Omental fat pad (tissue), 4 donors: ENCODE data around the gene UQCC2. TPM values are rescaled to one million over a fixed set of nuclear protein-coding genes. Genes with fewer than 3 reads are reported as not detected.

Experiments used
- ATAC-seq: fragments of 150-250 bp; one replicate; pipeline ENCODE4 v1.9.1; 2016; ENCODE audit warnings: mild to moderate bottlenecking, moderate library complexity; ENCODE audit not compliant: low FRiP score
- DNase-seq: peaks from one replicate; pipeline ENCODE4 v3.0.0-alpha.2; 2019; ENCODE audit warnings: low spot score
- total RNA-seq, 4 donors: library from RNA; depleted of rRNA; stranded (reverse); fragments of >200 nt; gene quantifications; one replicate each; pipeline ENCODE4 v1.1.0, GENCODE V29; 2016
- TF ChIP-seq, protein P1 (sequence below), 3 donors: fragments of 450-650 bp; IDR thresholded peaks; one replicate each; pipeline ENCODE4 v1.5.1; 2016 to 2017; ENCODE audit warnings: antibody characterized with exemption in 3 of 3, mild to moderate bottlenecking in 3 of 3, moderate library complexity in 2 of 3

UQCC2 gene
- total RNA-seq, 4 donors from 2014 or later, result 10.4 to 19.6 (median 15.5) TPM

DNA sequence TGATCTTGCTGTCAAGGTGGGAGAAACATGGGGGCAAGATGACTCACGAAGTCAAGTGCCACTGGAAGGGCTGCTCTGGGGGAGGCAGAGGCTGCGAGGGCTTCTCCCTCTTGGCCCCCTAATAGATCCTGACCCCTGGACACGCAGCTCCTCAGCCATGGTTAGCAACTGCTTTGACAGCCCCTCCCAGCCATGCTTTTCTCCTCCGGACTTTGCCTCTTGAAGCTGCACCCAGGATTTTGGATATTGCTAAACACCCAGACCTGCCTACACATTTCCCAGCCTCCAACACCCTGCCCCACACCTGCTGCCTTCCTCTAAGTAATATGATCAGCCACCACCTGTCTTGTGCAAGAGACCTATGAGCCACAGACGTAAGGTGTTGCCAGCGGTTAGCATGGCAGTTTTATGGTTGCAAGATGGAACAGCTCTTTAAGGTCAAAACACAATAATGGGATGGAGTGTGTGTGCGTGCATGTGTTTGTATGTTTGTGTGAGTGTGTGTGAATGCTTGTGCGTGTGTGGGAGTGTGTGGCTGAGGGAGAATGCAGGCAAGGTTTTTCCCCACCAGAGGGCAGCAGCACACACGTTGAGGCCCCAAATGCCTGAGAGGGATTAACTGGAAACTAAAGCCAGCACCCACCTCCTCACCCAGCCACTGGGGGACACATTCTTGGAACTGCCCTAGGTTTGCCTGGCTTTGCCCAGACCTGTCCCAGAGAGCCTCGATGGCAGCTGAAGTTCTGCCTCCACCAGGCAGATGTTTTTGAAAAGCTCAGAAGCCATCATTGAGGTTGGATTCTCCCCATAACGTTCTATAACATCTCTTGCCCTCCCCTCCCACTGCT is 32.7 kb upstream of the UQCC2 start:
- TF ChIP-seq, protein P1, sequence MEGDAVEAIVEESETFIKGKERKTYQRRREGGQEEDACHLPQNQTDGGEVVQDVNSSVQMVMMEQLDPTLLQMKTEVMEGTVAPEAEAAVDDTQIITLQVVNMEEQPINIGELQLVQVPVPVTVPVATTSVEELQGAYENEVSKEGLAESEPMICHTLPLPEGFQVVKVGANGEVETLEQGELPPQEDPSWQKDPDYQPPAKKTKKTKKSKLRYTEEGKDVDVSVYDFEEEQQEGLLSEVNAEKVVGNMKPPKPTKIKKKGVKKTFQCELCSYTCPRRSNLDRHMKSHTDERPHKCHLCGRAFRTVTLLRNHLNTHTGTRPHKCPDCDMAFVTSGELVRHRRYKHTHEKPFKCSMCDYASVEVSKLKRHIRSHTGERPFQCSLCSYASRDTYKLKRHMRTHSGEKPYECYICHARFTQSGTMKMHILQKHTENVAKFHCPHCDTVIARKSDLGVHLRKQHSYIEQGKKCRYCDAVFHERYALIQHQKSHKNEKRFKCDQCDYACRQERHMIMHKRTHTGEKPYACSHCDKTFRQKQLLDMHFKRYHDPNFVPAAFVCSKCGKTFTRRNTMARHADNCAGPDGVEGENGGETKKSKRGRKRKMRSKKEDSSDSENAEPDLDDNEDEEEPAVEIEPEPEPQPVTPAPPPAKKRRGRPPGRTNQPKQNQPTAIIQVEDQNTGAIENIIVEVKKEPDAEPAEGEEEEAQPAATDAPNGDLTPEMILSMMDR (IDR thresholded peaks at IDR 0.05), result peak in 1 of 3 donors; percentile 46
- DNase-seq (peak; percentile 63), ATAC-seq (peak; percentile 72)

DNA sequence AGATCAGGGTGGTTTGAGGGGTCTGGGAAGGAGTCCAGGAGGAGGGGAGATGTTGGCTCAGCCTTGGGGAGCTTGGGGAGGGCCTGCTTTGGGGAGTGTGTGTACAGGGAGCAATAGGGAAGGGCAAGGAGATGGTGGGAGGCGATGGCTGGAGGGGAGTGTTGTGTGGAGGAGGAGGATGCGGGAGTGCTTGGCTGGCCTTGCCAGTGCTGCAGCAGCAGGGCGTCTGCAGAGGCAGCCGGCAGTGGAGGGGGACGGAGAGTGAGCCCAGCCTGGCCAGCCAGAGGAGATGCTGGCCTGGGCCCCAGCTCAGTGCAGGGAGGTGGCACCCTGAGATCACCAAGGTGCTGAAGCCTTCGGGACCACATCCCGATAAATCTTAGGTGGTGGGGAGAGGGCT is 31.3 kb upstream of the UQCC2 start:
- TF ChIP-seq, protein P1 (IDR thresholded peaks at IDR 0.05), result no peak
- DNase-seq (no peak), ATAC-seq (peak; percentile 20)

DNA sequence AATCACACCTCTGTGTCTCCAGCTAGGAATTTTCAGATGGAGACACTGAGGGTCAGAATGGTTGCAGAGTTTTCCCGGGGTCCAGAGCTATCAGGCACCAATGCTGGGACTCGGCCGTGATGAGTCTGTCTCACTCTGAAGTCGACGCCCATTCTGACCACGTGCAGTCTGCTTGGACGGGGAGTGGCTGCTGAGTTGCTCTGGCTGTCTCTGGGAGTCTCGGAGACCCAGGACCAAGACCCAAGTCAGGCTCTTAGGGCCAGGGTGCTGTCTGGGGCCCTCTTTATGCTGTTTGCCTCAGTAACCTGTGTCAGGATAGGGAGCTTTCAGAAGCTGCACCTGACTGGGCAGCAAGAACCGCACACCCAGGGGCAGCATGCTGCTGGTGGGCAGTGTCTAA is 30.6 kb upstream of the UQCC2 start:
- no peak for DNase-seq
- TF ChIP-seq, protein P1 (IDR thresholded peaks at IDR 0.05), result no peak
- ATAC-seq, result no peak

DNA sequence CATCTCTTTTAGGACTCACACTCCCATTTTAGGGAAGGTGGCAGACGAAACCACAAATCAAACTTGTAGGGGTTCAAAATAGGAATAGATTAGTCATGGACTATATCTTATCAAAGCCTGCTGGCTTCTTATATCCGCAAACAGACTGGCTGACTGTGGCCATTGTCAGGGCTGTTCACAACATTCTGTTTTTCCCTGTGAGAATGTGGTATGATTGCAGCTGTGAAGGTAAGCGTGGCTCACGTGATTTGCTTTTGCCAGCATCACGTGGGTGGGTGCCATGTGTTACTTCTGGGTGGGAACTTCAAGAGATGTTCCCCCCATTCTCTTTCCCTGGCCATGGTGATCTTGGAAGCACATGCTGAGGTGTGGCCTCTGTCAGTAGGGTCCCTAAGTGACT is 29.3 kb upstream of the UQCC2 start:
- TF ChIP-seq, protein P1 (IDR thresholded peaks at IDR 0.05), result no peak
- DNase-seq (no peak), ATAC-seq (no peak)

DNA sequence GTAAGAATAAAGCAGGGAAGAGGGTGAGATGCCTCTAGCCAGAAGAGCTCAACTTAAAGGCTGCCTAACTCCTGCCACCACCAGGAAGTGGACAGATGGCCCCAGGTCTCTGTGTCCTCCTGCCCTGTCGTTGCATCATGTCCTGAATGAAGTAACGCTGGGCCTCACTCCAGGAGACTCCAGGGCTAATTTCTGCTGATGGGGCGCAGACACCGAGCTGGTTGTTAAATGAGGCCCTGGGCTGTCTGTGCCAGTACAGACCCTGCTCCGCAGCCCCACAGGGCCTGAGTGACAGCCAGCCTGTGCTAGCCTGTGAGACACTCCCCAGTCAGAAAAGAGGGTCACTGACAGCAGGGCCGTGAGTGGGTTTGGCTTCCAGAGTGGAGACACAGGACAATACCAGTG is 28.7 kb upstream of the UQCC2 start:
- TF ChIP-seq, protein P1 (IDR thresholded peaks at IDR 0.05), result no peak
- DNase-seq (no peak), ATAC-seq (no peak)

DNA sequence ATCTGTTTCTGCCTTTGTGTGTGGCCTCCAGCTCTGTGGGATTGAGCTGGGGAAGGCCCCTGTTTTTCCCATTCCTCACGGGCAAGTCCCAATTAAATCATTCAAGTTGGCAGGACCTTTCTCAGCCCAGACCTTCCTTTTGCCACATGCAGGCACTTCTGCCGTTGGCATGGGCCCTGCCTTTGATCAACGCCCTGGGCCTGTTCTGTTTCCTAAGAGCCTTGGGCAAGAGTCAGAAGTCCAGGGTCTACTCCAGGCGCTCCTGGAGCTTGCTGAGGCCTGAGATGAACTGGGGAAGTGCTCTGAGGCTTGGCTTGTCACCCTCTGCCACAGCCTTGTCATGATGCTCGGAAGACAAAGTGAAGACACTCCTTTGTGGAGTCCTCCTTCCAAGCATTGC is 28.1 kb upstream of the UQCC2 start:
- TF ChIP-seq, protein P1 (IDR thresholded peaks at IDR 0.05), result no peak
- no peak for ATAC-seq
- DNase-seq, result no peak

DNA sequence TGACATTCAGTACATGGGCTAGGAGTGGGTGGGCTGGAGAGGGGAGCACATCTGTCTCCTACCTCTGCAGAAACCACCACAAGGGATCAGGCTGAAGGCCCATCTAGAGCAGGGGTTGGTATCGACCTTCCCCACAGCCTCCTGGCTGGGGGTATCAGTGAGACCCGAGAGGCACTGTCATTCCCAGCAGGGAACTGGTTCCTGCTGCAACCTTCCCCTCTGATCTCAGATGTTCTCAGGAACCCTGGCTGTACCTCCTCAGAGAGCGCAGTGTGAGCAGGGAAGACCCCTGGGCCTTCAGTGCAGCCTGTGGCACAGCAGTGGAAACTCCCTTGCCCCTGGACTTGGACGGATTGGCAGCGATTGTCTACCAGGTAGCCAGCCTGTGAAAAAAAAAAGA is 27.4 kb upstream of the UQCC2 start:
- ATAC-seq (no peak), DNase-seq (no peak)
- TF ChIP-seq, protein P1 (IDR thresholded peaks at IDR 0.05), result no peak
